GM19043 (cell line): ENCODE results near the gene CDCP2.
"Not testable (repeated sequence)": the region's sequence is repeated elsewhere in the genome, so short reads cannot be mapped to it uniquely, and the experiment has no call there.

Experiments
- ATAC-seq: cut with Tn5 transposase; IDR thresholded peaks from one replicate; pipeline ENCODE4 v1.9.1; 2021; ENCODE audit warnings: low read depth; ENCODE audit not compliant: unreplicated experiment

The CDCP2 gene

DNA sequence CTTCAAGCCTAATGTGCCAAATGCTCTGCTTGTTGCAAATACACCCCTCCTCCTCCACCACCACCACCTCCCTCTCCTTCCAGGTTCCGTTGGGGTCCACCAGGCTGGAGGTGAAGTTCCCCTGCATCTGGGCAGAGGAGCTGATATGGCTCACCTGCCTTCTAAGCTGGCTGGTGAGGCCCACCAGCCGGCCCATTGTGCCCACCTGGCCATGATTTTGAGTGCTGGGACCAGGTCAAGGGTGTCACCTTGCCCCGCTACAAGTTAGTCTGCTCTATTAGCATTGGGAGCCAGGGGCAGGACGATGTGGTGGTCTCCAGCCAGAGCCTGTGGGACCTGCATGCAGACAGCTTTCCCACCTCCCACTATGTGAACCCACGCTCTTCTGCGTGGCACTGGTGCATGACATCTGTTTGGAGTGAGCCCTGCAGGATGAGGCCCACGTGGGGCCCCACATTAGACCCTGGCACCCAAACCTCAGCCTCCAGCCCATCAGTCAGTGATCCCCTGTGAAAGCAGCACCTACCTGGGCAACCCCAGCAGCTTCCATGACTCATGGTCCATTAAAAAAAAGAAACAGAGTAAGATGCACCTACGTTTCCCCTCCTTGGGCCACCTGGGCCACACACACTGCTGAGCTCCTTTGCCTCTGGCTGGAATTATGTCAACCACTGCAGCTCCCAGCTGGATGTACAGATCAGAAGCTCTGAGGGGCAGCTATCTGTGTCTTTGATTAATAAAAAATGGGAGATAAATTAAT lies 15.6 kb upstream of the CDCP2 start:
- no peak for ATAC-seq

GRCh38 chr1:54167422-54168139 lies 14.8 kb upstream of the CDCP2 start:
- no peak for ATAC-seq

GRCh38 chr1:54166357-54166756 lies 13.6 kb upstream of the CDCP2 start:
- ATAC-seq = not testable (repeated sequence)

- no peak for ATAC-seq
These were observed 12.3 kb upstream of the CDCP2 start for GRCh38 chr1:54165146-54165545.

- ATAC-seq = no peak
These were observed 10.8 kb upstream of the CDCP2 start for GRCh38 chr1:54163573-54163972.

- no peak for ATAC-seq
These were observed 10.3 kb upstream of the CDCP2 start for GRCh38 chr1:54163051-54163450.

DNA sequence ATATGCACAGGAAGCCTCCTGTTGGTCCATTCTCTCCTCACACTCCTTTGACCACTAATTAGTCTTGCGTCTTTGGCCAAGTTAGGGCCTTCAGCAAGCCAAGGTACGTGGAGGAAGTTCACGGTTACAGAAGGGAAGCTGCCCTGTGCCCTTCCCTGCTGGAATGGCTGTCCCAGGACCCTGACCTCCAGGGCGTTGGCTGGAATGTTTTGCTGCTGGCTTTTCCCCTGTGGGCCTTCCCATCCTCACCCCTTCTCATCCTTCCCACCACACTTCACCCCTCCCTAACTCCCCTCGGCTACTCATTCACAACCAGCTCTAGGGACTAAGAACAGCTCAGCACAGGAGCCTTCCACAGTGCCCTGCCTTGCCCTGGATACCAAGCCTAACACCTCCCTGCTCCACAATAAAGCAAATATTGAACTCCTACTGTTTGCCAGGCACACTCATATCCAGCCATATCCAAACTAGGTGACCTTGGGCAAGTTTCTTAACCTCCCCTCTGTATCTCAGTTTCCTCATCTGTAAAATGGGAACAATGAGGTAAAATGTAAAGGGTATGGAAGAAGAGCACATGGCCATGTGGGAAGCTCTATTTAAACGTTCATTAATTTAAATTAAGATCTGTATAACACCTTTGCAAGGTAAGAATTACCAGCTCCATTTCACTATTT lies 8.8 kb upstream of the CDCP2 start:
- ATAC-seq = no peak

DNA sequence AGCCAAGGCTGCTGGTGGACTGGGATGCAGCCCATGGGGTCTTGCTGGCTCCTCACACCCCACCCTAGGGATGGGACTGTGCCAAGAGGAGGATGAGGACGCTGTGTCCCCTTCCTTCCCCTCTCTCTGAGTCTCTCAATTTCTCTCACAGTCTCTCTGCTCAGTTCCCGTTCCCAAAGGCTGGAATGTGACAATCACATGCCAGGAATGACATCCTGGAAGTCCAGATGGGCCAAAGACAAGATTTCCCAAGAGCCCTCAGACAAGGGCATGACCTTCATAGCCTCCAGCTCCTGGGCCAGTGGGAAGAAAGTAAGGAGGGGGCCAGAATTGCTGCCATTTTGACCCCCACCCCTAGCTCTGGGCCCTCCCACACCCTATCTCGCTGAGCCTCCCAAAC lies 7.6 kb upstream of the CDCP2 start:
- ATAC-seq = no peak

DNA sequence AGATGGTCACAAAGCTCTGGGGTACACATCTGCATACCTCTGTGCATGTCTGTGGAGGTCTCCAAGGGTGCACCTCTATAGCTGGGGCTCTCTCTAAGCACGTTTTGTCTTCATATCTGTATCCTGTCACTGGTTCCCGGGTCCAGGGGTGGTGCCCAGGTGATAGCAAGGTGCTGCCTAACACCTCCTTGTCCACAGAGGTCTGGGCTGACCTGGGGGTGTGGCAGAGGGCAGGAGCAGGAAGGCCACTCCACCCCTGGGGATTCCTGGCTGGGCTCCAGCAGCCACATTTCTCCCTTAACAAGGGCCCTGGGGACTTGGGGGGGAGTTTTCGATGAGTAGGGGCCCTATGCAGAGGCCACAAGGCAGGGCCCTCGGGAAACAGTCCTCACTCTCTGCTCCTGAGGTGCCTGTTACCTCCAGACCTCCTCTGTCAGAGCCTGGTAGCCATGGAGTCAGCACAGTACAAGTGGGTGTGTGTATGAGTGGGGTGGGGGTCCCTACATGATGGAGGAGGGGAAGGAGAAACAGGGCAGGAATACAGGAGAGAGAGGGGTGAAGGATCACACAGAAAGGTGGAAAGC lies 7.0 kb upstream of the CDCP2 start:
- no peak for ATAC-seq

GRCh38 chr1:54158071-54158470 lies 5.3 kb upstream of the CDCP2 start:
- no peak for ATAC-seq

GRCh38 chr1:54157401-54157800 lies 4.6 kb upstream of the CDCP2 start:
- ATAC-seq = no peak

DNA sequence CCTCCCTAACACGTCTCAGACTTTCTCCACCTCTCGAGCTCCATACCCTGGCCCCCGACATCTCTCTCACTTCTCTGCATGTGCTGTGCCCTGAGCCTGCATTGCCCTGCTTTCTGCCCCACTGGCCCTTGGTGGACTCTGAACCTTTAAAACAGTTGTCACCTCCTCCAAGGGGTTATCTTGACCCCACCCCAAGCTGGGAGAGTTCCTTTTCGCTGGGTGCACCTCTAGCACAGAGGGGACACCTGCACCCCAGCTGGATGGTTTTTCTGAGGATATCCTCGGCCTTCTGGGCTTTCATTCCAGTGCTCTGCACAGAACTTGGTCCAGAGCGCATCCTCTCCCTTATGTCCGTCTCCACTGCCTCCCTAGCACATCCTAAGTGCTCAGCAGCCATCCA lies 4.2 kb upstream of the CDCP2 start:
- no peak for ATAC-seq

- ATAC-seq = no peak
These were observed 3.4 kb upstream of the CDCP2 start for GRCh38 chr1:54156201-54156600.

DNA sequence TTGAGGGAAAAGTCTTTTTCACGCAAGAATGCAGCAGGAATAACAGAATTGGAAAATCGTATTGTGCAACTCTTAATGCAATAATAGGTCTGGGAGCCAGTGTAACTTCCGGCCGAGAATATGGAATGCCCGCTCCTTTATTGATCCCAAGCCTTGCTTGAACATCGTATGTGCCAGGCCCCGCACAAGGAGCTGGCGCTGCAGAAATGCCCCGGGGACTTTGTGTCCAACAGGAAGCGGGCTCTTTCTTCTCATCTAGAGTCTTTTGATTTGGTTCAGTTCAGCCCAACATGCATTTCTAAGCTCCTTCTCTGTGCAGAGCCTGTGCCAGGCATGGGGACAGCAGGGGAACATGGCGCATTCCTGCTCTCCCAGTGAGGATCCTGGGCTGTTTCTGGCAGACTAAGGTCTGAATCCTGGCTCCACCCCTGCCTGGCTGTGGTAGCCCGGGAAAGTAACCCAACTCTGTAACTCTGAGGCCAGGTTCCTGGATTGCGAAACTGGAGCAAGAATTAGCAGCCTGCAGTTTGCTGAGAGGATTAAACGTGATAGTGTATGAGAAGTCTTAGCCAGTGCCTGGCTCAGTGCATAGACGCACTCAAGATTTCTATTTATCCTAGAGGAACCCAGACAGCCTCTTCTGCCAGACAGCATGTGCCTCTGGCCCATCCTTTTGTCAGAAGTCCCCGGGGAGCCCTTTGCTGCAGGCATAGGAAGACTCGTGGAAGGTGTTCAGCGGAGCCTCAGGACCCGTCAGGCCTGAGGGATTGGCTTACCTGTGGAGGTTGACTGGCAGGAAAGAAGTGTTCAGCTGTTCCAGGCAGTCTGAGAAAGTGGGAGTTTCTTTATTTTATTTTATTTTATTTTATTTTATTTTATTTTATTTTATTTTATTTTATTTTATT lies 987 bp upstream of the CDCP2 start:
- ATAC-seq = no peak

- no peak for ATAC-seq
These were observed 1.8 kb downstream of the CDCP2 start for GRCh38 chr1:54151013-54151412.

- ATAC-seq = no peak
These were observed 3.1 kb downstream of the CDCP2 start for GRCh38 chr1:54149734-54150133.

DNA sequence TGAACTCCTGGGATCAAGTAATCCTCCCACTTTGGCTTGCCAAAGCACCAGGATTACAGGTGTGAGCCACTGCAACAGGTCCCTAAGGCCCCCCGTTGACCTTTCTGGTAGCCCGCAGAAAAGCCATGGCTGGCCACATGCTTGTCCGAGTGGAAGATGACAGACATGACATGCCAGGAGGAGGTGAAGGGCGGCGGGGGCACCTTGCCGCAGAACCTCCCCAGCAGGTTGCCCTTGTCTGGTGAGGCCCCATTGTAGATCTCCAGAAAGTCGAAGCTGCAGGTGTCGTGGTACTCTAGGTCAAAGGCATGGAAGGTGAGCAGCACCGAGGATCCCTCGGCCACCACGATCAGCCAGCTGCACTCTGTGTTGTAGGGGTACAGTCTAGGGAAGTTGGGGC lies 8.4 kb downstream of the CDCP2 start:
- no peak for ATAC-seq

GRCh38 chr1:54142146-54142900 lies 10.5 kb downstream of the CDCP2 start:
- ATAC-seq = no peak

GRCh38 chr1:54139711-54140110 lies 13.1 kb downstream of the CDCP2 start:
- no peak for ATAC-seq

GRCh38 chr1:54138994-54139393 lies 13.8 kb downstream of the CDCP2 start:
- ATAC-seq = no peak
